ENCODE data around the gene MAP7D1. TPM values are rescaled to one million over a fixed set of nuclear protein-coding genes. Genes with fewer than 3 reads are reported as not detected.
A peak's percentile ranks its signal among the peaks of the same experiment; 100 is the strongest.

MAP7D1 gene
- 167 and 169 TPM in 2 replicates for total RNA-seq

GRCh38 chr1:36155408-36156328, at the start of gene MAP7D1:
MAP7D1 (plus strand) TSS chr1:36156160; CDS start chr1:36156418, 258 bp downstream.
- peak within 1 kb of the TSS; percentile 92 for H3K27ac Mint-ChIP-seq
- peak within 1 kb of the TSS; percentile 83 for H3K4me3 Mint-ChIP-seq

DNA sequence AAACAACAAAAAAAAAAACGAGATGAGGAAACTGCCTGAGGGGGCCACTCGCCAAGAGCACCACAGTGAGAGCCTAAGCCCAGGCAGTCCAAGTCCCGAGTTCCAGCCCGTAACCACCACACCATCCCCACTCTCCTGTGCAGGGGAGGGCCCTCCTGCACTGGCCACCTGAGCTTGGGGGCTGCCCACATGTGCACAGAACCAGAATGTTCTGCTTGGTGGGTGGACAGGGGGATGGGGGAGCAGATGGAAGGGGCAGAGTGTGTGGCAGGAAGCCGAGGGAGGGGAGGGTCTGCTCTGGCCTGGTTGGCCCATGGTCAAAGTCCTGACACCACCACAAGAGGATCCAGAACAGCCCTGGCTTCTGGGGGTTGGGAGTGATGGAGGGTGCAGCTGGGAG, 49.7 kb upstream of the MAP7D1 start:
- DNase-seq (ENCODE audit: low spot score) = no peak
- H3K27ac Mint-ChIP-seq = no peak overlapping the region
- no peak overlapping the region for H3K4me3 Mint-ChIP-seq
- no peaks in the 10 kb centered on the region for H3K9me3 Mint-ChIP-seq
- peaks cover 3% of the 10 kb centered on the region for H3K27me3 Mint-ChIP-seq (ENCODE audit: insufficient read depth)
- peaks cover 9% of the 10 kb centered on the region for H3K4me1 Mint-ChIP-seq (ENCODE audit: low read depth)
- intact Hi-C loops (cut with micrococcal nuclease) = no loop called here
- no peaks in the 10 kb centered on the region for H3K36me3 Mint-ChIP-seq (ENCODE audit: low read depth)

More at GRCh38 chr1:36155408-36156328, at the start of gene MAP7D1:
- DNase-seq (ENCODE audit: low spot score) = peak; percentile 75
- peaks cover 10% of the 10 kb centered on the region for H3K36me3 Mint-ChIP-seq (ENCODE audit: low read depth)
- intact Hi-C loops (cut with micrococcal nuclease) = no loop called here
- no peaks in the 10 kb centered on the region for H3K9me3 Mint-ChIP-seq
- H3K27me3 Mint-ChIP-seq (ENCODE audit: insufficient read depth) = no peaks in the 10 kb centered on the region
- peaks cover 69% of the 10 kb centered on the region for H3K4me1 Mint-ChIP-seq (ENCODE audit: low read depth)

GRCh38 chr1:36107394-36107793, 48.6 kb upstream of the MAP7D1 start:
- Mint-ChIP-seq H3K36me3 (ENCODE audit: low read depth) (no peaks in the 10 kb centered on the region), H3K27ac (no peak overlapping the region), H3K4me3 (no peak overlapping the region), H3K27me3 (ENCODE audit: insufficient read depth) (peaks cover 5% of the 10 kb centered on the region), H3K4me1 (ENCODE audit: low read depth) (peaks cover 12% of the 10 kb centered on the region), H3K9me3 (no peaks in the 10 kb centered on the region)
- intact Hi-C loops (cut with micrococcal nuclease) = no loop called here
- DNase-seq (ENCODE audit: low spot score) = no peak

- intact Hi-C loops (cut with micrococcal nuclease) = no loop called here
- no peak for DNase-seq (ENCODE audit: low spot score)
- peaks cover 8% of the 10 kb centered on the region for H3K27me3 Mint-ChIP-seq (ENCODE audit: insufficient read depth)
- no peaks in the 10 kb centered on the region for H3K36me3 Mint-ChIP-seq (ENCODE audit: low read depth)
- peaks cover 12% of the 10 kb centered on the region for H3K4me1 Mint-ChIP-seq (ENCODE audit: low read depth)
- no peaks in the 10 kb centered on the region for H3K9me3 Mint-ChIP-seq
- no peak overlapping the region for H3K4me3 Mint-ChIP-seq
- H3K27ac Mint-ChIP-seq = no peak overlapping the region
Observed at GRCh38 chr1:36108314-36108713, 47.6 kb upstream of the MAP7D1 start.

DNA sequence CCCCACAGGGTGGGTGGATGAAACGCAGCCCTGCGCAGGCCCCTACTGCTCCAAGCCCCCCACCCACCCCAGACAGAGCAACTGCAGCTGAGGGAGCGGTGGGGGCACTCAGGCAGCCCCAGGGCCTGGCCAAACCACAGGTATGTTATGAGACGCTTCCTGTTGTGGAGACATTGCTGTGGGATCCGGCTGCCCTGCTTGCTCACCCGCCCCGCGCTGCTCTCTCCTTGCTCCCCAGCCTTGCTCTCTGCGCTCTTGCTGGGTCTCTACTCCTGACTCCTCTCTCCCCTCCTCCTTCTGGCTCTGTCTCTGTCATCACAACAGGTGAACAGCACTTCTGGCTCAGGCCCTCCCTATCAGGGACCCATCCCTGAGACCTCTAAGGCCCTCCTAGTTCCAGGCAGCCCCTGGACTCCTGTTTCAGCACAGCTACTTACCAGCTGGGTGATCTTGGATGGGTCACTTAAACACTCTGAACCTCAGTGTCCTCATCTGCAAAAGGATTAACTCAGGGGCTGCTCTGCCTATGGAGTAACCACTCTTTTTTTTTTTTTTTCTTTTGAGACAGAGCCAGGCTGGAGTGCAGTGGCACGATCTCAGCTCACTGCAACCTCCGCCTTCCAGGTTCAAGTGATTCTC, 46.8 kb upstream of the MAP7D1 start:
- H3K4me3 Mint-ChIP-seq = no peak overlapping the region
- no peaks in the 10 kb centered on the region for H3K36me3 Mint-ChIP-seq (ENCODE audit: low read depth)
- intact Hi-C loops (cut with micrococcal nuclease) = no loop called here
- peaks cover 12% of the 10 kb centered on the region for H3K4me1 Mint-ChIP-seq (ENCODE audit: low read depth)
- peaks cover 8% of the 10 kb centered on the region for H3K27me3 Mint-ChIP-seq (ENCODE audit: insufficient read depth)
- no peaks in the 10 kb centered on the region for H3K9me3 Mint-ChIP-seq
- H3K27ac Mint-ChIP-seq = peak overlapping the region; percentile 30
- peak; percentile 19 for DNase-seq (ENCODE audit: low spot score)

- no peak for DNase-seq (ENCODE audit: low spot score)
- Mint-ChIP-seq H3K27ac (no peak overlapping the region), H3K9me3 (no peaks in the 10 kb centered on the region), H3K27me3 (ENCODE audit: insufficient read depth) (peaks cover 8% of the 10 kb centered on the region), H3K4me1 (ENCODE audit: low read depth) (peaks cover 12% of the 10 kb centered on the region), H3K4me3 (no peak overlapping the region), H3K36me3 (ENCODE audit: low read depth) (no peaks in the 10 kb centered on the region)
- intact Hi-C loops (cut with micrococcal nuclease) = no loop called here
Observed at GRCh38 chr1:36111151-36111550, 44.8 kb upstream of the MAP7D1 start.

DNA sequence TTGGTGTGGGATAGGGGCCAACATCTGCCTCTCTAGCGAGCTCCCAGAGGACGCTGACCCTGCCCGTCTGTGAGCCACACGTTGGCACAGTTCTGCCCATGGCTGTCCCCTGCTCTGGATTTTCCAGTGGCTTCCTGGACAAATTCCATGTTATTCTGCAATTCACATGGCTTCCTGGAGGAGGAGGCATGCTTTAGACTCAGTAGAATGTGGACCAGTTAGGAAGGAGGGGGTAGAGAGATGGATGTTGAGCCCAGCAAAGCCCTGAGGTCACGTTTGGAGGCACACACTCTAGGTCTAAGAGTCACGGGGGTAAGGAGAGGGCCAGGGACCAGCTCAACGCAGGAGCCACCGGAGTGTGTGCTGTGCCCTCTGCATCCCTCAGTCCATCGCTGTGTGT, 43.1 kb upstream of the MAP7D1 start:
- Mint-ChIP-seq H3K27ac (no peak overlapping the region), H3K4me3 (no peak overlapping the region), H3K4me1 (ENCODE audit: low read depth) (peaks cover 12% of the 10 kb centered on the region), H3K9me3 (no peaks in the 10 kb centered on the region), H3K27me3 (ENCODE audit: insufficient read depth) (peaks cover 8% of the 10 kb centered on the region), H3K36me3 (ENCODE audit: low read depth) (no peaks in the 10 kb centered on the region)
- DNase-seq (ENCODE audit: low spot score) = no peak
- intact Hi-C loops (cut with micrococcal nuclease) = no loop called here

DNA sequence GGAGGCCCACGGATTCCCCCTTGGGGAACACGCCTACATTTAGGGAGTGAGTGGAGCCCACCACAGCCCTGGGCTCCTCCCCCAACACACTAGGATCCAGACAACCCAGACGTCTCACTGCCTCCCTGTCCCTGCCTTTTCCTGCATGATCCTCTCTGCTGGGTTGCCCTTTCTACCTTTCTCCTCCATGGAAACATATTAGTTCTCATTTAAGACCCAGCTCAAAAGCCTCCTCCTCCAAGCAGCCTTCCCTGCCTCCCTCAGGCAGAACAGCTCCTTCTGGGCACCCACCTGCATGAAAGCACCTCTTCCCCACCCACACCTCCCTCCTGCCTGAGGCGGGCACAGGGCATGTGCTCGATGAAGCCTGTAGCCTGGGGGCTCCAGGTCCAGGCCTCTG, 41.6 kb upstream of the MAP7D1 start:
- intact Hi-C loops (cut with micrococcal nuclease) = no loop called here
- H3K9me3 Mint-ChIP-seq = no peaks in the 10 kb centered on the region
- peaks cover 7% of the 10 kb centered on the region for H3K4me1 Mint-ChIP-seq (ENCODE audit: low read depth)
- no peak overlapping the region for H3K27ac Mint-ChIP-seq
- no peak overlapping the region for H3K4me3 Mint-ChIP-seq
- no peak for DNase-seq (ENCODE audit: low spot score)
- no peaks in the 10 kb centered on the region for H3K36me3 Mint-ChIP-seq (ENCODE audit: low read depth)
- peaks cover 7% of the 10 kb centered on the region for H3K27me3 Mint-ChIP-seq (ENCODE audit: insufficient read depth)

DNA sequence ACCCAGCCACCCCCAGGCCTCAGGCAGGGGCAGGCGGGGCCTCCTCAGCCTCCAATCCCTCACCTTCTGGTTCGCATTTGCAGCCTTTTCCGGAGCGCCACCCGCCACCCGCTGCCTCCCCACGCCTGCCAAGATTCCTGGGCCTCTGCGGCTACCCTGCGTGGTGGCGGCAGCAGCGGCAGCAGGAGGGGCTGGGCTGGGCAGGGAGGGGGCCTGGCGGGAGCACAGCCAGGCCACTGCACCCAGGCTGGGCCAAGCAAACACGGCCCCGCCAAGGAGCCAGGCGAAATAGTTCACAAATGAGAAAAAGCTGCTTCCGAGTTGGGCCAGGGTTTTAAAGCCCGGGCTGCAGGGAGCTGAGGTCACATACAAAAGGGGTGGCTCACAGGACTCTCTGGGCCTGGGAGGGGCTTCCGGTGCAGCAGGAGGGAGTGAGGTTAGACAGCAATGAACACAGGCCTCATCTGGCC, 40.7 kb upstream of the MAP7D1 start:
- Mint-ChIP-seq H3K4me3 (no peak overlapping the region), H3K9me3 (no peaks in the 10 kb centered on the region), H3K27ac (no peak overlapping the region), H3K36me3 (ENCODE audit: low read depth) (no peaks in the 10 kb centered on the region), H3K4me1 (ENCODE audit: low read depth) (peaks cover 7% of the 10 kb centered on the region), H3K27me3 (ENCODE audit: insufficient read depth) (peaks cover 7% of the 10 kb centered on the region)
- no peak for DNase-seq (ENCODE audit: low spot score)
- intact Hi-C loops (cut with micrococcal nuclease) = no loop called here

DNA sequence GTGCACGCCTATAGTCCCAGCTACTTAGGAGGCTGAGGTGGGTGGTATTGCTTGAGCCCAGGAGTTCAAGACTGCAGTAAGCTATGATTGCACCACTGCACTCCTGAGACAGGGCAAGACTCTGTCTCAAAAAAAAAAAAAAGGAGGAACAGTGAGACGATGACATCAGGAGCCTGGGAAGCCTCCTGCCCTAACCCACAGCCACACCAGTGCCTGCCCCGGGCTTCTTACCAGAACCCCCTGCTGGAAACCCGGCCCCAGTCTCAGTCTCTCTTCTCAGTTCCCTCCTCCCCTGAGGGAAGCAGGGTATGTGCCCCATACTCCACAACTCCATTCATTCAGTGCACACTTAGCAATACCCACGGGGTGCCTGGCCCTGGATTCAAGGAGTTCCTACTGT, 40.0 kb upstream of the MAP7D1 start:
- intact Hi-C loops (cut with micrococcal nuclease) = no loop called here
- no peak for DNase-seq (ENCODE audit: low spot score)
- Mint-ChIP-seq H3K9me3 (no peaks in the 10 kb centered on the region), H3K27ac (no peak overlapping the region), H3K4me1 (ENCODE audit: low read depth) (peaks cover 7% of the 10 kb centered on the region), H3K27me3 (ENCODE audit: insufficient read depth) (peaks cover 7% of the 10 kb centered on the region), H3K4me3 (no peak overlapping the region), H3K36me3 (ENCODE audit: low read depth) (no peaks in the 10 kb centered on the region)

GRCh38 chr1:36116901-36117300, 39.1 kb upstream of the MAP7D1 start:
- H3K4me1 Mint-ChIP-seq (ENCODE audit: low read depth) = no peaks in the 10 kb centered on the region
- no peak overlapping the region for H3K27ac Mint-ChIP-seq
- no peaks in the 10 kb centered on the region for H3K9me3 Mint-ChIP-seq
- H3K4me3 Mint-ChIP-seq = no peak overlapping the region
- intact Hi-C loops (cut with micrococcal nuclease) = no loop called here
- no peaks in the 10 kb centered on the region for H3K36me3 Mint-ChIP-seq (ENCODE audit: low read depth)
- peaks cover 7% of the 10 kb centered on the region for H3K27me3 Mint-ChIP-seq (ENCODE audit: insufficient read depth)
- no peak for DNase-seq (ENCODE audit: low spot score)

- Mint-ChIP-seq H3K4me3 (no peak overlapping the region), H3K36me3 (ENCODE audit: low read depth) (no peaks in the 10 kb centered on the region), H3K9me3 (no peaks in the 10 kb centered on the region), H3K27ac (no peak overlapping the region), H3K4me1 (ENCODE audit: low read depth) (peaks cover 5% of the 10 kb centered on the region), H3K27me3 (ENCODE audit: insufficient read depth) (peaks cover 12% of the 10 kb centered on the region)
- DNase-seq (ENCODE audit: low spot score) = no peak
- intact Hi-C loops (cut with micrococcal nuclease) = no loop called here
Observed at GRCh38 chr1:36118447-36119204, 37.3 kb upstream of the MAP7D1 start.

- Mint-ChIP-seq H3K9me3 (no peaks in the 10 kb centered on the region), H3K27ac (no peak overlapping the region), H3K27me3 (ENCODE audit: insufficient read depth) (peaks cover 19% of the 10 kb centered on the region), H3K4me1 (ENCODE audit: low read depth) (peaks cover 6% of the 10 kb centered on the region), H3K4me3 (no peak overlapping the region), H3K36me3 (ENCODE audit: low read depth) (no peaks in the 10 kb centered on the region)
- intact Hi-C loops (cut with micrococcal nuclease) = no loop called here
- DNase-seq (ENCODE audit: low spot score) = no peak
Observed at GRCh38 chr1:36119456-36119855, 36.5 kb upstream of the MAP7D1 start.

All from activated T-helper 1 cell treated with anti-CD3 and anti-CD28 coated beads, Interleukin-12 subunit alpha, Interleukin-12 subunit beta, Interleukin-2, Interleukin-4 antibody, amounts not matched to agents 30 ng/mL and 10 ng/mL and 1 ng/mL, durations not matched to agents 14 hours and 24 hours and 36 hours (primary cell).